ENCODE data around the gene EXT2.

DNA sequence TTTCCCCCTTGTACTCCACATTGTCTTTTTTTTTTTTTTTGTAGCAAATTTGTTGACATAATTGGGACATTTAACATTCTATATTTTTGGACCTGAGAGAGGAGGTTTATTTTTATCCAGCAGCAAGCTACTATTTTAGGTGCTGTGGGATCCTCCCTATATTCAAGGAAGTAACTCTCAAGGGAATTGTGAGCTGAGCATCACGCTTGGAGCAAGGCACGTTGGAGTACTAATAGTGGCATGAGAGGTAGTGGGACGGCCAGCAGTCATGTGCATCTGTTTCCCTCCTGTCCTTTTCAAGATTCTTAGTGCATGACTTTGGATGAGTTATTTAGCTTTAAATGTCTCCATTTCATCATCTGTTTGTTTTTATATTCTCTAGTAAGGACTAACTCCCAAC lies 52.3 kb downstream of the EXT2 start:
- TF ChIP-seq, protein P1, sequence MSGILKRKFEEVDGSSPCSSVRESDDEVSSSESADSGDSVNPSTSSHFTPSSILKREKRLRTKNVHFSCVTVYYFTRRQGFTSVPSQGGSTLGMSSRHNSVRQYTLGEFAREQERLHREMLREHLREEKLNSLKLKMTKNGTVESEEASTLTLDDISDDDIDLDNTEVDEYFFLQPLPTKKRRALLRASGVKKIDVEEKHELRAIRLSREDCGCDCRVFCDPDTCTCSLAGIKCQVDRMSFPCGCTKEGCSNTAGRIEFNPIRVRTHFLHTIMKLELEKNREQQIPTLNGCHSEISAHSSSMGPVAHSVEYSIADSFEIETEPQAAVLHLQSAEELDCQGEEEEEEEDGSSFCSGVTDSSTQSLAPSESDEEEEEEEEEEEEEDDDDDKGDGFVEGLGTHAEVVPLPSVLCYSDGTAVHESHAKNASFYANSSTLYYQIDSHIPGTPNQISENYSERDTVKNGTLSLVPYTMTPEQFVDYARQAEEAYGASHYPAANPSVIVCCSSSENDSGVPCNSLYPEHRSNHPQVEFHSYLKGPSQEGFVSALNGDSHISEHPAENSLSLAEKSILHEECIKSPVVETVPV (CRISPR knock-in tag; IDR thresholded peaks at IDR 0.05), result no peak
- TF ChIP-seq ISL1 (CRISPR knock-in tag; IDR thresholded peaks at IDR 0.05) (no peak), OSR1 (CRISPR knock-in tag; IDR thresholded peaks at IDR 0.05) (no peak), ZC3H10 (CRISPR knock-in tag; IDR thresholded peaks at IDR 0.05) (no peak), RARB (CRISPR knock-in tag; IDR thresholded peaks at IDR 0.05) (no peak), TOX (CRISPR knock-in tag; IDR thresholded peaks at IDR 0.05; ENCODE audit: borderline replicate concordance) (no peak), ARNTL (CRISPR knock-in tag; IDR thresholded peaks at IDR 0.05; ENCODE audit: borderline replicate concordance, low read depth) (no peak), SNAI2 (CRISPR knock-in tag; IDR thresholded peaks at IDR 0.05) (no peak), ZNF70 (CRISPR knock-in tag; IDR thresholded peaks at IDR 0.05) (no peak), ZFP30 (CRISPR knock-in tag; IDR thresholded peaks at IDR 0.05) (no peak), ZNF8 (CRISPR knock-in tag; IDR thresholded peaks at IDR 0.05) (no peak), TCF4 (CRISPR knock-in tag; IDR thresholded peaks at IDR 0.05; ENCODE audit: borderline replicate concordance) (no peak)
- TF ChIP-seq, protein P2, sequence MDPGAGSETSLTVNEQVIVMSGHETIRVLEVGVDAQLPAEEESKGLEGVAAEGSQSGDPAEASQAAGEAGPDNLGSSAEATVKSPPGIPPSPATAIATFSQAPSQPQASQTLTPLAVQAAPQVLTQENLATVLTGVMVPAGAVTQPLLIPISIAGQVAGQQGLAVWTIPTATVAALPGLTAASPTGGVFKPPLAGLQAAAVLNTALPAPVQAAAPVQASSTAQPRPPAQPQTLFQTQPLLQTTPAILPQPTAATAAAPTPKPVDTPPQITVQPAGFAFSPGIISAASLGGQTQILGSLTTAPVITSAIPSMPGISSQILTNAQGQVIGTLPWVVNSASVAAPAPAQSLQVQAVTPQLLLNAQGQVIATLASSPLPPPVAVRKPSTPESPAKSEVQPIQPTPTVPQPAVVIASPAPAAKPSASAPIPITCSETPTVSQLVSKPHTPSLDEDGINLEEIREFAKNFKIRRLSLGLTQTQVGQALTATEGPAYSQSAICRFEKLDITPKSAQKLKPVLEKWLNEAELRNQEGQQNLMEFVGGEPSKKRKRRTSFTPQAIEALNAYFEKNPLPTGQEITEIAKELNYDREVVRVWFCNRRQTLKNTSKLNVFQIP (CRISPR knock-in tag; IDR thresholded peaks at IDR 0.05; ENCODE audit: borderline replicate concordance, low read depth), result no peak
- TF ChIP-seq, protein P3, sequence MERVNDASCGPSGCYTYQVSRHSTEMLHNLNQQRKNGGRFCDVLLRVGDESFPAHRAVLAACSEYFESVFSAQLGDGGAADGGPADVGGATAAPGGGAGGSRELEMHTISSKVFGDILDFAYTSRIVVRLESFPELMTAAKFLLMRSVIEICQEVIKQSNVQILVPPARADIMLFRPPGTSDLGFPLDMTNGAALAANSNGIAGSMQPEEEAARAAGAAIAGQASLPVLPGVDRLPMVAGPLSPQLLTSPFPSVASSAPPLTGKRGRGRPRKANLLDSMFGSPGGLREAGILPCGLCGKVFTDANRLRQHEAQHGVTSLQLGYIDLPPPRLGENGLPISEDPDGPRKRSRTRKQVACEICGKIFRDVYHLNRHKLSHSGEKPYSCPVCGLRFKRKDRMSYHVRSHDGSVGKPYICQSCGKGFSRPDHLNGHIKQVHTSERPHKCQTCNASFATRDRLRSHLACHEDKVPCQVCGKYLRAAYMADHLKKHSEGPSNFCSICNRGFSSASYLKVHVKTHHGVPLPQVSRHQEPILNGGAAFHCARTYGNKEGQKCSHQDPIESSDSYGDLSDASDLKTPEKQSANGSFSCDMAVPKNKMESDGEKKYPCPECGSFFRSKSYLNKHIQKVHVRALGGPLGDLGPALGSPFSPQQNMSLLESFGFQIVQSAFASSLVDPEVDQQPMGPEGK (CRISPR knock-in tag; IDR thresholded peaks at IDR 0.05; ENCODE audit: borderline replicate concordance), result no peak
